Measurements from ENCODE around the gene CLDN14. TPM values are rescaled to one million over a fixed set of nuclear protein-coding genes. Genes with fewer than 3 reads are reported as not detected.

Gene CLDN14
- total and polyA plus RNA-seq, 9 donors = 0.15 TPM; not detected in 8

GRCh38 chr21:36487641-36488307, 7.9 kb upstream of the CLDN14 start:
- intact Hi-C loops (cut with DNase I) = no loop called here
- Histone ChIP-seq H3K27me3 (no peaks in the 10 kb centered on the region), H3K4me1 (ENCODE audit: insufficient read depth) (no peaks in the 10 kb centered on the region), H3K4me3 (no peak overlapping the region), H3K27ac (no peak overlapping the region), H3K36me3 (no peaks in the 10 kb centered on the region), H3K9me3 (no peaks in the 10 kb centered on the region)
- DNase-seq = no peak
- TF ChIP-seq POLR2A (IDR thresholded peaks at IDR 0.05) (no peak), EP300 (IDR thresholded peaks at IDR 0.05) (no peak), CTCF (IDR thresholded peaks at IDR 0.05) (no peak)
- 48 to 57% (median 49%) methylated on average over 6 of the region's 6 CpGs for WGBS, 3 donors

- Histone ChIP-seq H3K4me1 (ENCODE audit: insufficient read depth) (no peaks in the 10 kb centered on the region), H3K36me3 (no peaks in the 10 kb centered on the region), H3K9me3 (no peaks in the 10 kb centered on the region), H3K27ac (no peak overlapping the region), H3K27me3 (no peaks in the 10 kb centered on the region), H3K4me3 (no peak overlapping the region)
- no peak for DNase-seq
- WGBS, 3 donors = 81 to 86% (median 82%) methylated on average over 9 of the region's 9 CpGs
- intact Hi-C loops (cut with DNase I) = no loop called here
- TF ChIP-seq POLR2A (IDR thresholded peaks at IDR 0.05) (no peak), CTCF (IDR thresholded peaks at IDR 0.05) (no peak), EP300 (IDR thresholded peaks at IDR 0.05) (no peak)
These were observed 6.3 kb upstream of the CLDN14 start for GRCh38 chr21:36486246-36486645.

- no peak overlapping the region for H3K27ac ChIP-seq
- no peak for TF ChIP-seq CTCF (IDR thresholded peaks at IDR 0.05)
- no peak for TF ChIP-seq POLR2A (IDR thresholded peaks at IDR 0.05)
- TF ChIP-seq EP300 (IDR thresholded peaks at IDR 0.05) = no peak
- H3K36me3 ChIP-seq = no peaks in the 10 kb centered on the region
- no peaks in the 10 kb centered on the region for H3K9me3 ChIP-seq
- H3K27me3 ChIP-seq = no peaks in the 10 kb centered on the region
- no peaks in the 10 kb centered on the region for H3K4me1 ChIP-seq (ENCODE audit: insufficient read depth)
- no peak overlapping the region for H3K4me3 ChIP-seq
- no peak for DNase-seq
- WGBS, 3 donors = 93 to 99% (median 96%) methylated on average over 7 of the region's 7 CpGs
- intact Hi-C loops (cut with DNase I) = no loop called here
These were observed 5.6 kb upstream of the CLDN14 start for GRCh38 chr21:36485476-36485875.

DNA sequence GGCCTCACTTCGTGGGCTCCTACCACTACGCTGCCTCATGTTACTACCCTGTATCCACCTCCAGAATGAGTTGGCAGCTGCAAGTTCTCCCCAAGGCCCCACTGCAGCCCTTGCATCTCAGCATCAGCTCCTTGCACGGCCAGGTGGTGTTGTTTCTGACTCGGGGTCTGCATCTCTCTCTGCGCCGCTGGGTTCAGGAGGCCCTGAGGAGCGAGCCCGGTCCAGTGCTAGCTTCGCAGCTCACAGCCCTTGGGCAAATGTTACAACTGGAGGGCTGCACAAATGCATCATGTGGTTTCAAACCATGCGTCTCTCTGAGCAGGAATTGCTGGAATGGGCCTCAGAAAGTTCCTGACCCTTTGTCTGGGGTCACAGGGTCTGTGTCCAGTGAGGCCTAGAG, 3.2 kb upstream of the CLDN14 start:
- no peaks in the 10 kb centered on the region for H3K27me3 ChIP-seq
- TF ChIP-seq CTCF (IDR thresholded peaks at IDR 0.05) (no peak), EP300 (IDR thresholded peaks at IDR 0.05) (no peak)
- H3K4me3 ChIP-seq = no peak overlapping the region
- H3K4me1 ChIP-seq (ENCODE audit: insufficient read depth) = peaks cover 3% of the 10 kb centered on the region
- H3K27ac ChIP-seq = no peak overlapping the region
- H3K9me3 ChIP-seq = no peaks in the 10 kb centered on the region
- H3K36me3 ChIP-seq = no peaks in the 10 kb centered on the region
- WGBS, 3 donors = 92 to 96% (median 94%) methylated on average over 10 of the region's 10 CpGs
- DNase-seq = no peak
- intact Hi-C loops (cut with DNase I) = no loop called here
